ENCODE data around the gene UPK1B. TPM values are rescaled to one million over a fixed set of nuclear protein-coding genes. Genes with fewer than 3 reads are reported as not detected.
"Not testable (repeated sequence)": the region's sequence is repeated elsewhere in the genome, so short reads cannot be mapped to it uniquely, and the experiment has no call there.

The UPK1B gene
- total and polyA plus RNA-seq, 4 donors, result 0.08 to 0.23 (median 0.14) TPM

- H3K36me3 ChIP-seq (ENCODE audit: control insufficient read depth in 4 of 4, insufficient read depth in 3 of 4, low read depth in 1 of 4, low read length in 3 of 4); H3K27me3 ChIP-seq (ENCODE audit: control insufficient read depth in 4 of 4, insufficient read depth in 4 of 4, low read length in 3 of 4); H3K4me3 ChIP-seq (ENCODE audit: low read depth in 1 of 3, low read length in 3 of 3); H3K9me3 ChIP-seq (ENCODE audit: control insufficient read depth in 4 of 4, low read length in 3 of 4); H3K27ac ChIP-seq (ENCODE audit: low read depth in 1 of 2, low read length in 2 of 2); H3K4me1 ChIP-seq (ENCODE audit: control insufficient read depth in 4 of 4, insufficient read depth in 4 of 4, low read length in 3 of 4); H3K9ac ChIP-seq (ENCODE audit: low read depth in 1 of 2, low read length in 2 of 2); DNase-seq (ENCODE audit: low spot score): not testable (repeated sequence)
- WGBS, result 71% methylated on average over 4 of the region's 4 CpGs
These were observed 41.1 kb upstream of the UPK1B start for GRCh38 chr3:119132291-119132690.

- H3K27me3 ChIP-seq (ENCODE audit: control insufficient read depth in 4 of 4, insufficient read depth in 4 of 4, low read length in 3 of 4); H3K9ac ChIP-seq (ENCODE audit: low read depth in 1 of 2, low read length in 2 of 2); H3K36me3 ChIP-seq (ENCODE audit: control insufficient read depth in 4 of 4, insufficient read depth in 3 of 4, low read depth in 1 of 4, low read length in 3 of 4); H3K4me1 ChIP-seq (ENCODE audit: control insufficient read depth in 4 of 4, insufficient read depth in 4 of 4, low read length in 3 of 4); DNase-seq (ENCODE audit: low spot score); H3K27ac ChIP-seq (ENCODE audit: low read depth in 1 of 2, low read length in 2 of 2); H3K9me3 ChIP-seq (ENCODE audit: control insufficient read depth in 4 of 4, low read length in 3 of 4); H3K4me3 ChIP-seq (ENCODE audit: low read depth in 1 of 3, low read length in 3 of 3): not testable (repeated sequence)
- WGBS, result 83% methylated on average over 4 of the region's 4 CpGs
These were observed 34.0 kb upstream of the UPK1B start for GRCh38 chr3:119139360-119139759.

- H3K4me3 ChIP-seq (ENCODE audit: low read depth in 1 of 3, low read length in 3 of 3), result no peak overlapping the region
- no peak overlapping the region for H3K27ac ChIP-seq (ENCODE audit: low read depth in 1 of 2, low read length in 2 of 2)
- H3K27me3 ChIP-seq (ENCODE audit: control insufficient read depth in 4 of 4, insufficient read depth in 4 of 4, low read length in 3 of 4), result no peaks in the 10 kb centered on the region
- H3K4me1 ChIP-seq (ENCODE audit: control insufficient read depth in 4 of 4, insufficient read depth in 4 of 4, low read length in 3 of 4), result no peaks in the 10 kb centered on the region
- no peaks in the 10 kb centered on the region for H3K36me3 ChIP-seq (ENCODE audit: control insufficient read depth in 4 of 4, insufficient read depth in 3 of 4, low read depth in 1 of 4, low read length in 3 of 4)
- DNase-seq (ENCODE audit: low spot score), result no peak
- no peaks in the 10 kb centered on the region for H3K9me3 ChIP-seq (ENCODE audit: control insufficient read depth in 4 of 4, low read length in 3 of 4)
- no peak overlapping the region for H3K9ac ChIP-seq (ENCODE audit: low read depth in 1 of 2, low read length in 2 of 2)
- TF ChIP-seq GABPA (IDR thresholded peaks at IDR 0.05 in 1 of 2, conservative IDR thresholded peaks at IDR 0.05 in 1 of 2) (no peak), SP1 (IDR thresholded peaks at IDR 0.05) (no peak), FOXA2 (IDR thresholded peaks at IDR 0.05) (no peak), FOXA1 (IDR thresholded peaks at IDR 0.05) (no peak), ATF3 (IDR thresholded peaks at IDR 0.05) (no peak), RXRA (IDR thresholded peaks at IDR 0.05) (no peak), HNF4G (IDR thresholded peaks at IDR 0.05) (no peak), JUND (IDR thresholded peaks at IDR 0.05) (no peak), MAX (IDR thresholded peaks at IDR 0.05) (no peak), TAF1 (conservative IDR thresholded peaks at IDR 0.05) (no peak), ZBTB33 (IDR thresholded peaks at IDR 0.05) (no peak), EGR1 (IDR thresholded peaks at IDR 0.05; ENCODE audit: low read depth in 2 of 2) (no peak), YY1 (IDR thresholded peaks at IDR 0.05) (no peak), HNF4A (conservative IDR thresholded peaks at IDR 0.05) (no peak), CTCF (IDR thresholded peaks at IDR 0.05; ENCODE audit: low read depth, low read length, missing input control) (no peak), RAD21 (IDR thresholded peaks at IDR 0.05) (no peak), REST (IDR thresholded peaks at IDR 0.05) (no peak), NR2F2 (IDR thresholded peaks at IDR 0.05) (no peak)
- WGBS, result over 99% methylated on average over 5 of the region's 5 CpGs
These were observed 32.9 kb upstream of the UPK1B start for GRCh38 chr3:119140466-119140865.
